HG03521 (cell line): ENCODE measurements around the gene SMARCAL1.

ENCODE experiments used
- ATAC-seq: cut with Tn5 transposase; IDR thresholded peaks from one replicate; pipeline ENCODE4 v1.9.1; 2021; ENCODE audit warnings: mild to moderate bottlenecking, moderate library complexity; ENCODE audit not compliant: unreplicated experiment

Gene SMARCAL1

DNA sequence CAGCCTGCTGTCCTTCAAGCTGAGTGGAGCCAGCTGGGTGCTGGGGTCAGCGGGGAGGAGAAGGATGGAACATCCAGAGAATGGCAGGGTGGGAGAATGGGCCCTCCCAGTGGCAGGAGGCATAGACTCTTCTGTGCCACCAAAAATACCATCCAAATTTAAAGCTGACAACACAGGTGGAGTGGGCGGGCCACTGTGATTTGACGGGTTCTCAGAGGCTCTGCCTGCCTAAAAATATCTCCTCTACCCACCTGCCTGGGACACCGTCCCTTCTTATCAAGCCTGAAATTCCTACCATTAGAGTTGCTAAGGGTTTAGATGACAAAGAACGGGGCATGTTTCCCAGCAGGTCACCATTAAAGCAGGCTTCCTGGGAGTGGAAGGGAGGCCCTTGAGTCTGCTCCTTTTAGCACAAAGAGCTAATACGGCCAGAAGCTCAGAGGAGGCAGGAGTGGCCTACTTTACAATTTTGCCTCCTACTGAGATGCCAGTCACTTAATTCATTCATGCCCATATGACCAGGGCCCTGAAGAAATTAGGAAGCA, 20.2 kb upstream of the SMARCAL1 start:
- no peak for ATAC-seq

DNA sequence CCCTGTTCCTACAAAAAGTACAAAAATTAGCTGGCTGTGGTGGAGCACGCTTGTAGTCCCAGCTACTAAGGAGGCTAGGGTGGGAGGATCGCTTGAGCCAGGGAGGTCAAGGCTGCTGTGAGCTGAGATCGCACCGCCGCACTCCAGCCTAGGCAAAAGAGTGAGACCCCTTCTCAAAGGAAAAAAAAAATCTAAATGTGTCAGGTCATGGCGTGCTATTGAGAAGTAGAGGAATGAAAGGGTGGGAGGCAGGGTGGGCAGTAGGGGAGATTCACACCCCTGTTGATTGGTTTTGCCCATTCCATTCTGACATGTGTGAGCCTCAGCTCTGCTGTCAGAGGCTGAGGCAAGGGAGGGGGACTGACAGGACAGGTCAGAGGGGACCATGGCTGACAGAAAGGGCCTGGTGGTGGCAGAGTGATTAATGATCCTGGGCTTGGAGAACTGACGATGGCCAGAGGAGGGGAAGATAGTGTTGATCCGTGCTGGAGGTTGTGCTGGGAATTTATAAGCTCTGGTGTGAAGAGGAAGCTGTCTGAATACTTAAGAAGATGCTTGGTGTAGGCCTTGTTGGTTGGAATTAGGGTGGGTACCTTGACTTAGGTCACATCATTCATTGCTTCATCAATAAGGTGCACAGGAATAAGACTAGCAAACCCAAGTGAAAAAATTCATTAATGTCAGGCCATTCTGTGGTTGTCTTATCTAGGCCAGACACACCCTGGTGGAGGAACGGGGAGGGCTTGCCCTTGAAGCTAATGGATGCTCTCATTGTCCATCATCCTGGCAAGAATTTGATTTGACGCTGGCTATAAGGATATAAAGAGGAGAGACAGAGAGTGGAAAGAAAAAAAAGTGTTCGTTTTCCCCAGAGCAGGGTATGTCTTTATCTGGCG, 19.1 kb upstream of the SMARCAL1 start:
- ATAC-seq = no peak

DNA sequence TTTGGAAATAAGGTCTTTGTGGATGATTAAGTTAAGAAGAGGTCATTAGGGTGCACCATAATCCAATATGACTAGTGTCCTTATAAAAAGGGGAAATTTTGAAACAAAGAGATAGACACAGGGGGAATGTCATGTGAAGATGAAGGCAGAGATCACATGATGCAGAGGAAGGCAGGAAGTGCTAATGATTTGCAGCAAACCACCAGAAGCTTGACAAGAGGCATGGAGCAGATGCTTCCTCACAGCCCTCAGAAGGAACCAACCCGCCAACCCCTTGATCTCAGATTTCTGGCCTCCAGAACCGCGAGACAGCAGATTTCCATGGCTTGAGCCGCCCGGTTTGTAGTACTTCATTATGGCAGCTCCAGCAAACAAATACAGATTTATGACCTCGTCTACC, 17.4 kb upstream of the SMARCAL1 start:
- no peak for ATAC-seq

DNA sequence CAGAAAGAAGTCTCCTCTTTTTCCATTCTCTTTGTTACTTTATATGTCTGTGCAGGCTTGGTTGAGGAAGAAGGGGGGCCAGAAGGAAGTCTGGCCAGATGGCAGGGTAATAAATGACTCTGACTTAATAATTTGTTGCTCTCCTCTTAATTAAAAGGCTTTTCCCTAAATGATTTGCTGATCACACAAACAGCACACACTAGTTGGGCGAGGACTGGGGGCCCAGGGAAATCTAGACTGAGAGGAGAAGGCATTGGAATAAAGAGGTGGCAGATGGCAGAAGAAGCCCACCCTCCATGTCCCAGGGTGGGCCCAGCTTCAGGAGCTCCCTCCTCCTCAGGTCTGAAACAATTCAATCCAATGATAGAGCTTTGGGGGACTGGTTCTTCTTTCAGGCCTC, 12.7 kb upstream of the SMARCAL1 start:
- no peak for ATAC-seq

DNA sequence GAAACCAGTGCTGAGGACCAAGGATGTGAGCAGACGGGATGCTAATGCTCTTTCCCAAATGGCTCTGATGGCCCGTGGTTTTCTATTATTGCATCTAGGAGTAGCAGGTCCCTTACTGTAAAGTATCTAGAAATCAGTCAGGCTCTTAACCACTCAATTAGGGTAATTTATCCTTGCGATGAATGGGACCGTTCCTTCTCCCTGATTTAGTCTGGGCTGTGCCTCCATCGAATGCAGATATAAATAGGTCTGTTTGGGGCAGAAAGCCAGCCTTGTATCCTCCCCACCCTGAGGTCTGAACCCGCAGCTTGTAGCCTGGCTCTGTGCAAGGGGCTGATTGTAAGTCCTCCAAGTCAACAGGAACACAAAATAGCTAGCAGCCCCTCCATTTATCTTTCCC, 9.5 kb upstream of the SMARCAL1 start:
- ATAC-seq = no peak

DNA sequence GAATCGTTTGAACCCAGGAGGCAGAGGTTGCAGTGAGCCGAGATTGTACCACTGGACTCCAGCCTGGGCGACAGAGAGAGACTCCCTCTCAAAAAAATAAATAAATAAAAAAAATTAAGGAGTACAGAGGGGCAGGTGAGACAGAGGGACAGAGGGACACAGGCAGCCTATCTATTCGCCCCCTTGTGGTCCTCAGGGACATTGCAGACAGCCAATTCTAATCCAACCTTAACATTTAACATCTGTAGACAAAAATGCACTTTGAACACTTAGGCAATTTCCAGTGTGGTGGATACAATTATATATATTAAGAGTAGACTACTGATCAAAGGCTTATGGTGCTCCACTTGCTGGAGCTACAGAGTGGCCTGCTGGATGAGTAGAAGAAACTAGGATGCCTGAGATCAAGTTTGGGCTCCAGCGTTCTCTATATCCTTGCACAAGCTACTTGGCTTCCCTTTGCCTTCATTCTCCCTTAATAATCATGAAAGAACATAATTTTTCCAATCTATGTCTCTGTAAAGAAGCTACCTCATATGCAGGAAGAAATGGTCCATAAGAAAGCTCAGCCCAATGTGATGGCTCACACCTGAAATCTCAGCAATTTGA, 8.2 kb upstream of the SMARCAL1 start:
- ATAC-seq = no peak

DNA sequence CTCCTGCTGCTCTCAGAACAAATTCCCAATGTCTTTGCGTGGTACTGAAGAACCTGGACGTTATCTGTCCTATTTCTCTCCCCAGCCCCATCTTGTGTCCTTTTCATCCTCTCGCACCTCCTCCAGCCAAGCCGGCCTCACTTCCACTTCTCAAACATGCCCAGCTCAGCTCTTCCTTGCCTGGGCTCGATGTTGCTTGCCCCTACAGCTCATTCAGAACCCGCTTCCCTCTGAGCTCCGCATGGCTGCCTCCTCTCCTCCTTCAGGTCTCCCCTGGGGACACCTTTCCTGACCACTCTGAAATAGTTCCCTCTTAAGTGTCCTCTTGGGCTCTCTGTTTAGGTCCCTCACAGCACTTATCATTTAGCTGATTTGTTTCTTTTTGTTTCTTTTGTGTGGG, 6.7 kb upstream of the SMARCAL1 start:
- ATAC-seq = no peak

DNA sequence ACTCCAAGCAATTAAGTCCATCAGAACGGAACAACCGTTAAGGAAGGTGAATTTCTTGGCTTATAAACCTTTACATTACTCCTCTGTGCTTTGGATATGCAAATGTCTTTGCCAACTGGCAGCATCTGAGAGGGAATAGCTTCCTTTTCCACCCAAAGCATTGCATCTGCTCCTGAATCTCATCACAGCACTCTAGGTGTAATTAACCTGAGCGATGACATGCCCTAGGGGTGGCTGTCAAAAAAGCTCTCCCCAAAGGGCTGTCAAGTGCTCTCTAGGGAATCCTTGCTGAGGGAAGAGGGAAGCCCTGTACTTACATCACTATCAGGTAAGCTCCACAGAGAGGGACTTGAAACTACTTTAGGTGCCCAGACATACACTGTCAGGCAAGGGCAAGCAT, 5.5 kb upstream of the SMARCAL1 start:
- ATAC-seq = no peak

DNA sequence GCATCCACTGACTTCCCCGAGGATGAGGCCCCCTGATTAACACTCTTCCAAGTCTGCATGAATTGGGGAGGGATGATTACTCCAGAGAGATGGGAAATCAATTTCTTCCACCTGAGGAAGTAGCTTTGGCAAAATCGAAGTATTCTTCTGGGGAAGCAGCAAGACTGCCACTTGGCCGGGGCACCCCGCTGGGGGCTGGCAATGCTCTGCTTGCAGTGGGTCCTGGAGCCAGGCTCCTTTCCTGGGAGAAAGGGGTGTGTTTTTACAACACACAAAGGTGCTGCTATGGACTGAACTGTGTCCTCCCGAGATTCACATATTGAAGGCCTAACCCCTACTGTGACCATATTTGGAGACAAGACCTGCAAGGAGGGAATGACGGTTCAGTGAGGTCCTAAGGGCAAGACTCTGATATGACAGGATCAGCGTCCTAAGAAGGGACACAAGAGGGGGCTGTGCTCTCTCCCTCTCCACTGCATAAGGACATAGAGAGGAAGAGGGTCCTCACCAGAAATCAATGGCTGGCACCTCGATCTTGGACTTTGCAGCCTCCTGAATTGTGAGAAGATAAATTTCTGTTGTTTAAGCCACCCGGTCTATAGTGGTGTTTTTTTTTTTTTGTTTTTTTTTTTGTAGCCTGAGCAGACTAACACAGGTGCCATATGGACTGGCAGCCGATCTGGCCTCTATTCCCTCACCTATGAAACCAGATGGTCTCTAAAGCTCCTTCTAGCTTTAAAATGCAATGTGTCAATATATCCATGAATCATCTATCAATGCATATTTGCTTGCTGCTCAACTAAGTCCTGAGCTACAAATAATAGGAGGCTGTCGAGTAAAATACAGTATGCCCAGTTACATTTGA, 3.6 kb upstream of the SMARCAL1 start:
- ATAC-seq = no peak

DNA sequence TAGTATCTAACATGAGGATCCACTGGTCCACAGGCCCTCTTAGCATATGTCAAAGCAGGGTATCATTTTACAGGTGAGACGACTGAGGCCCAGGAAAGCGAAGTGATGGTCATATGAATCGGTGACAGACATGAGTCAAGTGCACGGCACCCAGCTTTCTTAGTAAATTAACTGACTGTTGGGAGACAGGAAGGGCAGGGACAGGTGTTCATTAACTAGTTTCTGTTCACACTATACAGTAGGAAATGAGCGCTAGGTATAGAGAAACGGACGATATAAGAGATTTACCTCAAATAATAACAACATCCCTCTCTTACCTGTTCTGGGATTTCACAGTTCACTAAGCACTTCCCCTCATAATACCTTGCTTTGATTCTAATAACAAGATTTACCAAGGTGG, 1.7 kb upstream of the SMARCAL1 start:
- ATAC-seq = no peak

DNA sequence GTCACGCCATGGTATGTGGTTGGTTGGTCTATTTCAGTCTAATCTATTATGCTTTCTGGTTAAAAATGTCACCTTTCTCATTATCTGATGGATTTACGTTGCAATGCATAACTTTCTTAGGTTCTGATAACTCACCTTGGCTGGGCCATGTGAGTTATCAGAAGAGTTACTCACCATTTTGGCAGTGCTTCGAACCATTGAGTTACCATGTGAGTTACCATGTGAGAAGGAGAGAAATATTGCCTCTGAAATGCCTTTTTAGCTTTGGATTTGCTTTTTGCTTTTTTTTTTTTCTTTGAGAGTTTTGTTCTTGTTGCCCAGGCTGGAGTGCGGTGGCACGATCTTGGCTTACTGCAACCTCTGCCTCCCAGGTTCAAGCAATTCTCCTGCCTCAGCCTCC, 1.6 kb downstream of the SMARCAL1 start:
- ATAC-seq = no peak

DNA sequence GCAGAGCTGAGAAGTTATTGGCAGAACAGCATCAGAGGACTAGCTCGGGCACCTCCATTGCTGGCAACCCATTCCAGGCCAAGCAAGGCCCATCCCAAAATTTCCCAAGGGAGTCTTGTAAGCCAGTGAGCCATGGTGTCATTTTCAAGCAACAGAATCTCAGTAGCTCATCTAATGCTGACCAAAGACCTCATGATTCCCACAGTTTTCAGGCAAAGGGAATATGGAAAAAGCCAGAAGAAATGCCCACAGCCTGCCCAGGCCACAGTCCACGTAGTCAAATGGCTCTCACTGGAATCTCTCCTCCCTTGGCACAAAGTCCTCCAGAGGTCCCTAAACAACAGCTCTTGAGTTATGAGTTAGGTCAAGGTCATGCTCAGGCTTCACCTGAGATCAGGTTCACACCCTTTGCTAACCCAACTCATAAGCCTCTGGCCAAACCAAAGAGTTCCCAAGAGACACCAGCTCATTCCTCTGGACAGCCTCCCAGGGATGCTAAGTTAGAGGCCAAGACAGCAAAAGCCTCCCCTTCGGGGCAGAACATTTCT, 2.6 kb downstream of the SMARCAL1 start:
- no peak for ATAC-seq

DNA sequence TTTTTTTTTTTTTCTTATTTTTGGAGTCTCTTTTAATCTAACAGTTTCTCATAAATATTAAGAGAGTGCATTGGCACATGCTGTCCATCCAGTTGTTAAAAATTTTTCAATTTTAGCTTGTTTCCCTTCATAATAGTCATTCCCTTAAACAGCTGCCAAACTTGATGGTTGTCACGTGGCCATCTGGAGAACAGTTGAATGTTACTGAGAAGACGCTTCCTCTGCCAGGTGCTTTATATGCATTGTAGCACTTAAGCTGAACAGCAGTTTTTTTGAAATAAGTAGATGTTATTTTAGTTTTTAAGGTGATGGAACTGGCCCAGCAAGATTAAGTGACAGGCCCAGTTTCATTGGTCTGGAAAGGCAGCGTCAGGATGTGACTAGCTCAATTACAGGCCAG, 3.3 kb downstream of the SMARCAL1 start:
- ATAC-seq = no peak

DNA sequence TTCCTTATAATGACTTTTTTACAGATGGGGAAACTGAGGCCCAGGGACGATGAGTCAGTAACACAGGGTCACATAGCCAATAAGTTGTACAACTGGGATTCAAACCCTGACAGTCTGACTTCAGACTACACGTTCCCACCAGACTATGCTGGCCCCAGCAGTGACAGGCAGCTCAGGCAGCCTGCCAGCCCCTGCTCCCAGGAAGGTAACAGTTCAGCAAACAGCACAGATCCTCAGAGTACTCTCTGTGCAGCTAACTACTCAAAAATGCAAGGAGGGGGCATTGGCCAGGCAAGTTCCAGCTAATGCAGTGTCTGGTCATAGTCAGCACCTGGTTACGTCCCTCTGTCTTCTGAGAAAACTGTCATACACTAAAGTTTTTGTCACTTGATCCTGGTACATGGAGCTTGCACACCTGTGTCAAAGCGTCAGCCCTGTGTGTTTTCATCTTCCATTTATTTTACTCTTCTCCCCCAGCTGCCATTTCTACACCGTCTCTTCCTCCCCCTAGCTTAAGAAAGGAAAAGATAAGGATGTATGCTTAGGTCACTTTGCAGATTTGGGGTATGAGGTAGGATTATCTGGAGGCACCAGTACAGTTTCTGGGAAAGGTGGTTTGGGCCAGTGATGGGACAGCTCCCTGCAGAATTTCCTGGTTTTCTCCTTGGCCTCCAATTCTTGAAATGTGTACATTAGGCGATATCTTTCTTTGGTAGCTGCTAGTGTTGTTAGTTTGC, 4.5 kb downstream of the SMARCAL1 start:
- no peak for ATAC-seq

DNA sequence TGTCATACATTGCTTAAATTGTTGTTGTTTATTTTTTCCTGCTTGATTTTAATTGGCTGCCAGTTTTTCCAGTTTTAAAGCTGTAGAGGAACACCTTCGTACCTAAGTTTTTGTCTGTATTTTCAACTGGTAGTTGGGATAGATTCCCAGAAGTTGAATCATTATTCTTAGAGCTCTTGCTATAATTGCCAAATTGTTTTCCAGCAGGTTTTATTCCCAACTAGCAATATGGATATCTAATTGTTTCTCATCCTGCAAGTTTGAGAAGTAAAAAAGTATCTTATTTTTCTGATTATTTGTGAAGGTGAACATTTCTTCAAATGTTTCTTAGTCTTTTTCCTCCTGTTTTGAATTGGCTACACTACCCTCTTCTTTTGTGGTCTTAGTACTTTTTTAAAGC, 6.7 kb downstream of the SMARCAL1 start:
- no peak for ATAC-seq

DNA sequence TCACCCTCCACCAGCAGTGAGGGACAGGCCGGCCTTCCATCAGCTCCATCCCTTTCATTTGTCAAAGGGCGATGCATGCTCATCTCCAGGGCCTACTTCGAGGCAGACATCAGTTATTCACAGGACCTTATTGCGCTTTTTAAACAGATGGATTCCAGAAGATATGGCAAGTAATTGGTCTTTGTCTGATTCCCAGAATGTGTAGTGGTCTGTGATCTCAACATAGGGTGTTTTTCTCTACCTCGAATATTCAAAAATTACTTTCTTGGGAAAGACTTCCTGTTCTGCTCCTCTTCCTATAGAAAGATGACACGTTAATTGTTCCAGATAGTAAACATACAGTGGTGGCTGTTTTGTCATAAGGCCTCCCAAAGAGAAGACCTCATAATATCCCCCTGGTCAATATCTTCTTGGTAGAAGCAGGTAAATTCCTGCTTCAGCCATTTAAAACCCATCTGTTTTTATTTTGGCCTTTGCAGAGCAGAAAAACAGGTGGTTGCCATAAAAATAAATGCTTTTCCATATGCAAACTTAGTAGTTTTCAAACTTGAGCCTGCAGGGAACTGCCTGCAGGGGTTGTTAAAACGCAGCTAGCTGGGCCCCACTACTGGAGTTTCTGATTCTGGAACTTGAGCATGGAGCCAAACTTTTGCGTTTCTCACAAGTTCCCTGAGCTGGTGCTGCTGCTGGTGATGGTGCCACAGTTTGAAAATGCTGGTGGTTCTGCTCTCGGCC, 8.2 kb downstream of the SMARCAL1 start:
- ATAC-seq = no peak

DNA sequence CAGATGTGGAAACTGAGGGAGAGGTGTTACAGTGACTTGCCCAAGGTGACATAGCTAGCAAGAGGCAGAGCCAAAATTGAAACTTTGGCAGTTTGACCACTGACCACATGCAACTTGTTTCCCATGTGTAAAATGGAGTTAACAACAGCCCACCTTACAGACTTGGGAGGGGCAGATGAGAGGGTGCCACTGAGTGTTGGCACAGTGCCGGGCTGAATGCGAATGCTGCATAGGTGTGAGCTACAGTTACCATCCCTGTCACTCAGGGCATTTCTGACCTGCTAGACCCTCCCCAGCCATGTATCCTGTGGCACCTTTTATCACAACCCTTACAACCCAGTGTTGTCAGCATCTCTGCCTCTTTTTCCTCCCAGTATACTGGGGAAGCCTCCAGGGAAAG, 10.8 kb downstream of the SMARCAL1 start:
- ATAC-seq = no peak

DNA sequence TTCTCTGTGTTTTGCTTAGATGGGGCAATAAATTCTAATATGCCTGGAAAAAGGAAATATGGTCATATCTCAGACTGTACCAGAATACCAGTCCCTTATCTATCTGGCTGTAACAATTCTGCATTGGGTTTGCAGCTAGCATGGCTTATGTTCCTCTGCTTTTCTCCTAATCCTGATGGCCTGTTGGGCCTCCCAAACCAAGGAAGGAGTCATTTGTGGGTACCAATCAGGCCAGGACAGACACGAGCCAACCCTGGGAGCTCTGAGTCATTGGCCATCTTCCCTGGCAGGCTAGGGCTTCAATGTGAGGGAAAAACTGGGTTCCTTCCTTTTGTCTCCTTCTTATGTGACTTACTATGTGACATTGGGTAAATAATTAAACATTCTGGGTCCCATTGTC, 12.0 kb downstream of the SMARCAL1 start:
- no peak for ATAC-seq

DNA sequence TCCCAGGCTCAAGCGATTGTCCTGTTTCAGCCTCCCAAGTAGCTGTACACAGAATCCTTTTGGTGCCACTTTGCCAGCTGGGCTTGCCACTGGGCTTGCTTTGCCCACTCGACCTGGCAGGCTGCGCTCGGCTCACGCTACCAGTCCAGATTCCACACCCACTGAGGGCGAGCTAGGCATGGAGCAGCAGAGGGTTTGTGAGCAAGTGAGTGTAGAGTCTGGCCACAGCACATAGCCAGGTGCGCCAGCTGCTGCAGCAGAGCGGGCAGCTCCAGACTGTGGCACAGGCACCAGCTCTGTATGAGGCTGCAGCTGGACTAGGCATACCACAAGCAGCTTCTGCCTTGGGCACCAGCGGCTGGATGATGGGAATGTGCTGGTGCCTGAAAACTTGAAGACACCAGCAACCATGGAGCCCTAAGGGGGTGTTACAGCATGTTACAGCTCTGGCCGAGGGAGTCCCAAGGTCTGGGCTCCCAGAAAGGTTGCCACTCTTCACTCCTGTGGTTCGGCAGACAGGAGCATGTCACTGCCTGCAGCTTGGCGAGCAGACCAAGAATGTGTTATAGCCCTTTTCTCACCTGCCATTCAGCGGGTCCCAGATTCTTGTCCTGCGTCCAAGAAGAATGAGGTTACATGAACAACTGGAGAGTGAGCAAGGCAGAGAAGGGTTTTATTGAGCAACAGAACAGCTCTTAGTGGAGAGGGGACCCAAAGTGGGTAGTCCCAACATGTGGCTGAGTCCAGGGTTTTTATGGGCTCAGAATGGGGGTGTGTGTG, 12.9 kb downstream of the SMARCAL1 start:
- ATAC-seq = no peak
